CD4-positive, alpha-beta T cell treated with Interleukin-4 for 1 hour (primary cell): ENCODE data around the gene HAPLN2.
"Not testable (repeated sequence)": the region's sequence is repeated elsewhere in the genome, so short reads cannot be mapped to it uniquely, and the experiment has no call there.

Experiments used
- DNase-seq, 2 donors: peaks; one replicate each; pipeline ENCODE4 v3.0.0-alpha.2; 2020 to 2022

Gene HAPLN2

GRCh38 chr1:156592158-156592909 lies 26.9 kb upstream of the HAPLN2 start:
- DNase-seq, result no peak

- no peak for DNase-seq
These were observed 26.1 kb upstream of the HAPLN2 start for GRCh38 chr1:156592910-156593660.

DNA sequence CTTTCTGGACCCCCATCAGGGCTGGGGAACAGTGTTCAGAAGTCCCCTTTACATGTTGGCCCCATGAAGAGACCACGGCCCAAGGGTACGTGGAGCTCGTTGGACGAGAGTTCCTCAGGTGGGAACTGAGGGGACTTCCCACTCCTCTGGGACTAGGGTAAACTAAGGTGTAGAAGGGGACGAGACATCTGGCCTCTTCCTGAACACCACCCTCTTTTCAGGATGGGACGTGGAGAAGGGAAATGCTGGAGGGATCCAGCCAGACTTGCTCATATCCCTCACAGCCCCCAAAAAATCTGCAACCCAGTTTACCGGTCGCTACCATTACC lies 25.6 kb upstream of the HAPLN2 start:
- no peak for DNase-seq

DNA sequence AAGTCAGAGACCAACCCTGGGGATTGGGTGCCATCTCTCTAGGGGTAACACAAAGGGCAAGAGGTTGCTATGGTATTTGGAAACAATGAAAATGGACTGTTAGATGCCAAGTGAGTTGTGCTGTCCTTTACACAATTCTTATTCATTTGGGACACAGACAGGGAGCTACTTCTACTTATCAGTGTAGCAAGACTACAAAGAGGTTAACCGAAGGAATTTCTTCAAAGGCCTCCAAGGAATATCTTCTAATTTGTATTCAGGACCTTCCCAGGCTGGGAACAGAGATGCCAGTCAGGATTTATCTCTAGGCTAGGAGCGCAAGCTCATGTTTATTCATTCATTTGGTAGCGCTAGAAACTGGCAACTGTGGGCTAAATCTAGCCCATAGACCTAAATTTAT lies 25.0 kb upstream of the HAPLN2 start:
- DNase-seq, result no peak

GRCh38 chr1:156595016-156595415 lies 24.2 kb upstream of the HAPLN2 start:
- no peak for DNase-seq

DNA sequence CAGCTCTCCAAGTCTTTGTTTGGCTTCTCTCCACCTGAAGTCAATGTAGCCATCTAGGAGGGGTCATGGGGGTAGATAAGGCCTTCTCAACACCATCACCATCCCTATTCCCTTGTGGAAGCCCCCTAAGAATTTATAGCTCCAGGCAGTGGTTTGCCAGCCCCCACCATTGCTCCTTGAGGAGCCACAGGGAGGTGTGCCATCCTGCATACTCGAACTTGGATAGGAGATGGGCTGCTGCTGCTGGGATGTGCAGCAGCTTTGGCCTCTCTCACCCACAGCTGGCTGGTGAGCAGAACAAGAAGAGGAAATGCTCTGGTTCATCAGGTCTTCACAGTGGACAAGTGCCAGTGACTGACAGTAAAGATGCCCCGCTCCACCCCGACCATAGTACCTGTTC lies 22.8 kb upstream of the HAPLN2 start:
- DNase-seq, result no peak

DNA sequence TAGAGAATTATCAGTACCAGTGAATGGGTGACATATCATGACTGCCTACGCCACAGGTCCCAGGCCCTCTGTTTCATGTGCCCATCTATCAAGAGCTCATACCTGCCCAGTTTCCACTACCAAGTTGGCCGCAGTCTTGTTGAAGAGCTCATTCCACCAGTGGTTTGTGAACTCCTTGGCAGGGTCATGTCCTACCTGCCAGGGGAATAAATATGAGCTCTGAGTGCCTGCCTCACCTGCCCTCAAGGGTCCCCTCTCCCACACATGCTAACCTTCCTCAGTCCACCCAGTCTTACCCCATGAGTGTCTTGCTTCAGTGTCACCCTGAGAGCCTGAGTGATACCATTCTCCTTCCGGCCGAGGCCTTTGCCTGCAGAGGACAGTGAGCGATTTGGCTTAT lies 21.1 kb upstream of the HAPLN2 start:
- no peak for DNase-seq

- DNase-seq, result no peak
These were observed 20.3 kb upstream of the HAPLN2 start for GRCh38 chr1:156598731-156599432.

- peak in 1 of 2 donors; percentile 47 for DNase-seq
These were observed 19.4 kb upstream of the HAPLN2 start for GRCh38 chr1:156599811-156600210.

- no peak for DNase-seq
These were observed 18.5 kb upstream of the HAPLN2 start for GRCh38 chr1:156600733-156601121.

- DNase-seq, result peak; percentile 82 to 88
These were observed 17.9 kb upstream of the HAPLN2 start, which contains the start of gene GPATCH4 for GRCh38 chr1:156601122-156601830. Gene GPATCH4 (minus strand): TSS chr1:156601479.

GRCh38 chr1:156601892-156602291 lies 17.3 kb upstream of the HAPLN2 start:
- no peak for DNase-seq

- peak in 1 of 2 donors; percentile 37 for DNase-seq
These were observed 16.6 kb upstream of the HAPLN2 start for GRCh38 chr1:156602557-156602993.

DNA sequence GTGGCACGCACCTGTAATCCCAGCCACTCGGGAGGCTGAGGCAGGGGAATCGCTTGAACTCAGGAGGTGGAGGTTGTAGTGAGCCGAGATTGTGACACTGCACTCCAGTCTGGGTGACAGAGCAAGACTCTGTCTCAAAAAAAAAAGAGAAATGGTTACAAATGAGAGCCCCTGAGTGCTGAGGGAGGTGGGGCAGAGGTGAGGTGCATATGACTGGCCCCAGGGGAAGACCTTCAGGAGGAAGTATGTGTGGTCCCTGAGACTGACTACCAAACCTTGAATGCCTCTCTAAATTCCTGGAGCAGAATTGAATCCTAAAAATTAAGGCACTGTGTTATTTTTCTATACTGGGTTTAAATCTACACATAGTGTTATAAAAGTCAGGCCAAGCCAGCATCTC lies 11.9 kb upstream of the HAPLN2 start:
- peak in 1 of 2 donors; percentile 37 for DNase-seq

DNA sequence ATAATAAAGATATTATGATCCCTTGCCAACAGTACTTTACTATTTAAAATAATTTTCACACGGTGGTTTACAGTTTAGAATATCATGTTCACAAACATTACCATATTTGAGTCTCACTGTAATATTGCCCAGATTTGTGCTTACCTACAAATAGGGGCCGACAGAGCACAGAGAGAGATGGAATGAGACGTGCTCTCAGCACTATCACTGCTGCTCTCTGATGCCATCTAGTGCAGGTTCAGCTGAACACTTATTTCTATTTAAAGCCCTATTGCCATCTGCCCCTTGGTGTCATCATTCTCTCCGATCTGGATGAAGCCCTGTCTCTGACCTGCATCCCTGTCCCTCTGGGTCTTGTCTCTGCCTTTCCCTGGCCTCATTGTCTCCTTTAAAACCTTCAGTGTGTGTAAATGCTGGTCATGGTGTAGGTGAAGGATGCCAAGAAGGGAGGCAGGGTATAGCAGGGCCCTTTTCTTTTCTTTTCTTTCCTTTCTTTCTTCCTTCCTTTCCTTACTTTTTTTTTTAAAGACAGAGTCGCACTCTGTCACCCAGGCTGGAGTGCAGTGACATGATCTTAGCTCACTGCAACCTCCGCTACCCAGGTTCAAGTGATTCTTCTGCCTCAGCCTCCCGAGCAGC lies 11.1 kb upstream of the HAPLN2 start:
- DNase-seq, result peak; percentile 77 to 82

DNA sequence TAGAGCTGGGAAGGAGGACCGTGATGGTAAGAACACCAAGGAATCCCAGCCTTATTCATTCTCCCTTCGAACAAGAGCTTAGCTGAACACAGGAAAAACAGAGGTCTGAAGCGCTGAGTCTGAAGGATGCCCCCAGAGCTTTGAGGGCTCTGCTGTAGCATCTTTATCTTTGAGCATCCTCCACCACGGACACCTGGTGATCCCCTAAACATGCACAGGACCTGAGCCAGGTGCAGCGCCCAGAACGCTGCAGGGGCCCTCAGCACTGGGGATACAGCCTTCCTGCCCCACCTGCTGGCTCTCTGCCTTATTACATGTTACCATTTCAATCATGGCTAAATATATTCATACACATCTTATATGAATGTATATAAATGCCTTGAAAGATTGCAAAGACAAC lies 10.2 kb upstream of the HAPLN2 start:
- DNase-seq, result peak; percentile 58 to 69

GRCh38 chr1:156610072-156610471 lies 9.1 kb upstream of the HAPLN2 start:
- DNase-seq, result not testable (repeated sequence)

- no peak for DNase-seq
These were observed 6.5 kb upstream of the HAPLN2 start for GRCh38 chr1:156612666-156613065.

GRCh38 chr1:156615946-156616345 lies 3.3 kb upstream of the HAPLN2 start:
- no peak for DNase-seq

DNA sequence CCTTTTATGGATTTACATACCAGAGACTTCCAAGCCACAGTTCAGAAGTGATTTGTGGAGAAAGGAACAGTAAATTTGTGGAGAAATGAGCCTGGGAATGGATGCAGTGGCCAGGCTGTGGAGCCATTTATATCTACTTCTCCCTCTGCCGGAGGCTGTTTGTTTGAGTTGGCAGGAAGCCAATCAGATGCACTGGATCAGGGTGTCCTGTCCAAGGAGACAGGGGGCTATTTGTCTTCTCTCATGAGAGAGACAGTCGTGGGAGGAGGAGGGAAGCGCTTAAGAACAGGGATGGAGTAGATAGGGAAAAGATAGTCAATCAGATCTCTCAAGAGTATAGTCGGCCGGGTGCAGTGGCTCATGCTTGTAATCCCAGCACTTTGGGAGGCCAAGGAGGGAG lies 2.8 kb upstream of the HAPLN2 start:
- DNase-seq, result no peak

GRCh38 chr1:156619582-156619955 lies 354 bp downstream of the HAPLN2 start:
- DNase-seq, result no peak

GRCh38 chr1:156622581-156623297 lies 3.5 kb downstream of the HAPLN2 start:
- no peak for DNase-seq
